Adipose tissue (tissue), 3 donors: ENCODE data around the gene KCMF1. TPM values are rescaled to one million over a fixed set of nuclear protein-coding genes. Genes with fewer than 3 reads are reported as not detected.
A peak's percentile ranks its signal among the peaks of the same experiment; 100 is the strongest.

ENCODE experiments used
- H3K27ac ChIP-seq: one replicate; pipeline ENCODE4 v1.5.1; 2013; ENCODE audit warnings: low read depth, low read length
- WGBS, 3 donors: extraction: QIAGEN DNeasy Blood & Tissue Kit; methylation state at CpG; one replicate each; pipeline ENCODE4 v1.1.7; 2013; 5-methylcytosine and 5-hydroxymethylcytosine counted together
- polyA plus RNA-seq, 3 donors: library from polyadenylated mRNA; stranded (reverse); fragments of 200-250 nt; gene quantifications; one replicate each; pipeline ENCODE4 v1.2.3, GENCODE V29; 2013
- donor health status: healthy with polysubstance abuse.
- donor health status: Bipolar disorder and iron deficiency.
- donor health status: healthy.

Gene KCMF1
- polyA plus RNA-seq, 3 donors: 27.6 to 69.2 (median 47.8) TPM

- WGBS, 3 donors: 0% methylated on average over 40 to 65 of the region's 65 CpGs
- peak overlapping the region; percentile 100 for H3K27ac ChIP-seq
These were observed 622 bp upstream of the KCMF1 start for GRCh38 chr2:84970210-84970867.

- 0 to 1% (median 0%) methylated on average over 59 to 99 of the region's 99 CpGs for WGBS, 3 donors
- peak overlapping the region; percentile 100 for H3K27ac ChIP-seq
These were observed 697 bp downstream of the KCMF1 start for GRCh38 chr2:84971510-84972206.

GRCh38 chr2:84972207-84972783 is 1.3 kb downstream of the KCMF1 start:
- 5 to 11% (median 9%) methylated on average over 11 of the region's 11 CpGs for WGBS, 3 donors

DNA sequence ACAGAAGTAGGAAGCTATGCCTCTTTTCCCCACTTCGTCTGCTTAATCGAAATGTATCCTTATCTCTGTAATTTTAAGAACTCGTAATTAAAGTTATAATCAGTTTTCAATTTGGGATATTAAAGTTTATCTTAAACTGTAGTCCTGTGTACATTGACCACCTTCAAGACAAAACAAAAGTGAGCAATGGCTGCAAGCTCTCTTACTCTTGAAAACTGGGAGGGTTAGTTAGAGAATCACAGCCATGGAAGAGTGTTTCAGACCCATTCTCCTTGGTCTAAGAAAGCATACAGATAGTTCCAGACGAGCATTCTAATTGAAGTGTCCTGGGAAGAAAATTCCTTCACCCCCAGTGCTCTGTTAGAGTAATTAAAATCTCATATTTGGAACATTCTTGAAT is 2.0 kb downstream of the KCMF1 start:
- WGBS, 3 donors: 9 to 23% (median 22%) methylated on average over 4 of the region's 4 CpGs

More at GRCh38 chr2:84972207-84972783, 1.3 kb downstream of the KCMF1 start:
- peak overlapping the region; percentile 100 for H3K27ac ChIP-seq

DNA sequence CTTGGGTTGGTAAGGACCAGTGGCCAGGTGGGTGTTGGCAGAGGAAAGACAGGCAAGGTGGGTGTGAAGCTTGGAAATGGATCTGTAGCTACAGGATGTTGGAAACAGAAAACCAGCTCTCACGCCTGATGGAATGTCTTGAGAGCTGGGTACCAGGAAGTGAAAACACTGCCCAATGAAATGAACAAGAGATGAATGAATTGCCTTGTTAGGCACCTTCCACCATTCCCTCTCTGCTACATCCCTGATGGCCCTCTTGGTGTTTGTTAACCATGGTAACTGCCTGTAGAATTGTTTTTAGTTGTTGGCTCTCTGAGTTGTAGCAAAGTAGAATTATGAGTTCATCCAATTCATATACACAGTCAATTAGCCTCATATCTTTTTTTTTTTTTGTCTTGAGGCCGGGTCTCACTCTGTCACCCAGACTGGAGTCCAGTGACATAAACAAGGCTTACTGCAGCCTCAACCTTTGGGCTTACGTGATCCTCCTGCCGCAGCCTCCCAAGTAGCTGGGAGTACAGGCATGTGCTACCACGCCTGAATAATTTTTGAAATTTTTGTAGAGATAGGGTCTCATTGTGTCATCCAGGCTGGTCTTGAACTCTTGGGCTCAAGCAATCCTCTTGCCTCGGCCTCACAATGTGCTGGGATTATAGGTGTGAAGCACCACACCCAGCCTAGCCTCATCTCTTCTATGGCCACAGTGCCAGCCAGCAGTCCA is 9.5 kb downstream of the KCMF1 start:
- no peak overlapping the region for H3K27ac ChIP-seq
- 92 to 93% (median 92%) methylated on average over 6 of the region's 6 CpGs for WGBS, 3 donors

More for the DNA sequence above, 2.0 kb downstream of the KCMF1 start:
- H3K27ac ChIP-seq: no peak overlapping the region

DNA sequence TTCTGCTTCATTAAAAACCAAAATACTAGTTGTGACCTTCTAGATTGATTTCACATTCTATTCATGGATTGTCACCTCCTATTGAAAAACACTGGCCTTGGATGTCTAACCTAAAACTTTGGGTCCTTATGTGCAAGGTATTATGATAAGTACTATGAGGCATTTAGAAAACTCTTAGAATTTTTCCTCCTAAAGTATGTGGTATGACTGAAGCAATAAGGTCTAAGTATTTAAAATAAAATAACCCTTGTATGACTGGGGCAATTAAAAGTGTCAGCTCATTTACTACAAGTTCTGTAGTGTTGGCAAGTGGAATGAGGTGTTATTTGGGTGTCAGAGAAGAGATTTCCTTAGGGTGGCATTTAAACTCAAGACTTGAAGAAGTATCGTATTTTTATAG is 15.1 kb downstream of the KCMF1 start:
- 90 to 98% (median 91%) methylated on average over 1 of the region's 1 CpG for WGBS, 3 donors
- no peak overlapping the region for H3K27ac ChIP-seq

- H3K27ac ChIP-seq: no peak overlapping the region
- 93 to 96% (median 94%) methylated on average over 2 of the region's 2 CpGs for WGBS, 3 donors
These were observed 18.5 kb downstream of the KCMF1 start for GRCh38 chr2:84989422-84989821.

GRCh38 chr2:84989927-84990326 is 19.0 kb downstream of the KCMF1 start:
- H3K27ac ChIP-seq: no peak overlapping the region
- 58 to 90% (median 90%) methylated on average over 1 of the region's 1 CpG for WGBS, 3 donors

DNA sequence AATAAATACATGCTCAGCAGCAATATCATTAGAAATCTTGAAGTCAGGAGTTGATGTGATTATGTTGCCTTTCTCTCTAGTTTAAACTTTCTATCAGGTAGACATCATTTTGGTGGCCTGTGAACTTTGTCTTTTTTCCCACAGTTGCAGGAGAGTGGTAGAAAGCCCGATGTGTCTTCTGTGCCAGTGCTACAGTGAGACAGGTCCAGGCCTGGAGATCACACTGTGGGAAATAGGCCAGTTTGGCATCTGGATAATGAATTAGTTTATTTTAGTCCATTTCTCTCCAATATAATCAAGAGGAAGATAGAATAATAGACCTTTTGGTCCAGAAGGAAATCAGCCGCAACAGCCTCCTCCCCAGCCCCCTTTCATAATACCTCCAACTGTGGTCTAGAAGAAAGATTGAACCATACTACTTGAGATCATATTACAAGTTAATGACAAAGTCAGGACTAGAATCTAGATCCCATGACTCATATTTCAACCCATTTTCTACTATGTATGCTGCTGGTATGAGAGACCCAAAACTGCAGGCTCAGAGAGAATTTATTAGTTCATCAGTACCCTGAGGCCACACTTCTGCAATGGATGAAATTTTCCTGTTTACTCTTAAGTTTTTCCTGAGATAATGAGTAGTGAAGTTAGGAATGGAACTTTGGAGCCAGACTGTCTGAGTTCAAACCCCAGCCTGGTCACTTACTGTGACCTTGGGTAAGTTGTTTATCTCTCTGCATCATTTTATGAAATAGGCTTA is 20.6 kb downstream of the KCMF1 start:
- H3K27ac ChIP-seq: no peak overlapping the region
- WGBS, 3 donors: 26 to 66% (median 62%) methylated on average over 2 of the region's 2 CpGs

GRCh38 chr2:84995826-84996225 is 24.9 kb downstream of the KCMF1 start:
- H3K27ac ChIP-seq: no peak overlapping the region

GRCh38 chr2:84996909-84997308 is 25.9 kb downstream of the KCMF1 start:
- 61 to 90% (median 86%) methylated on average over 2 of the region's 2 CpGs for WGBS, 3 donors

More at GRCh38 chr2:84995826-84996225, 24.9 kb downstream of the KCMF1 start:
- WGBS, 3 donors: 55 to 83% (median 75%) methylated on average over 2 of the region's 2 CpGs

DNA sequence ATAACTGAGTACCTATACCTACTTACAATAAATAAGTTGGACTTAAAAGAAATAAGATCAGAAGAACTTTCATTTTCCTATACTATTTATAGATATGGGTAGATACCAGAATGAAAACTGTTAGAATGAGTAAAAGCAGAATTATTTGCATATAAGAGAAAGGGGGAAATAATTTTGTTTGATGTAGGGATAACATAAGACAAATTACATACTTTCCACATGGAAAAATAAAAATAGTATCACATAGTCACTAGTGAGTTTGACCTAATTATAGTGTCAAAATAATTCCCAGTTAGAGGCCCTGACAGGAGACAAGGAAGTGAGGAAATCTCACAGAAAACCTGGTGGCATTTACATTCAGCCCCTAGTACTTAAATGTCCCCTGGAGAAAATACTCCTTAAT is 28.6 kb downstream of the KCMF1 start:
- H3K27ac ChIP-seq: no peak overlapping the region

More at GRCh38 chr2:84996909-84997308, 25.9 kb downstream of the KCMF1 start:
- no peak overlapping the region for H3K27ac ChIP-seq

- no peak overlapping the region for H3K27ac ChIP-seq
- 37 to 70% (median 61%) methylated on average over 2 of the region's 2 CpGs for WGBS, 3 donors
These were observed 30.6 kb downstream of the KCMF1 start for GRCh38 chr2:85001595-85001994.

DNA sequence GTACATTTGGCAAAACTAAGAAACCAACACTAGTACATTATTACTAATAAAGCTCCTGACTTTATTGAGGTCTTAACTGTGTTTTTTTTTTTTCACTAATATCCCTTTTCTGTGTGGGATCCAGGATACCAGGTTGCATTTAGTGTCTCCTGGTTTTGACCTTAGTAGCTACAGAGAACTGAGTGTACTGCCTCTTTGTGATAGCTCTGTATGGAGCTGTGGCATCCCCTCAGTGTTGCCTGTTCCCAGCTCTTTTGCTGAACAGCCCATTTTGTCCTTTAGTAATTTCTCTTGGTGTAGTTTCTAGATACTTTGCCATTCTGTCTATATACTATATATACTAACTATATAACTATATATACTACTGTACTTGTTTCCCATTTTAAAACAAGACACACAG is 31.6 kb downstream of the KCMF1 start:
- H3K27ac ChIP-seq: no peak overlapping the region

DNA sequence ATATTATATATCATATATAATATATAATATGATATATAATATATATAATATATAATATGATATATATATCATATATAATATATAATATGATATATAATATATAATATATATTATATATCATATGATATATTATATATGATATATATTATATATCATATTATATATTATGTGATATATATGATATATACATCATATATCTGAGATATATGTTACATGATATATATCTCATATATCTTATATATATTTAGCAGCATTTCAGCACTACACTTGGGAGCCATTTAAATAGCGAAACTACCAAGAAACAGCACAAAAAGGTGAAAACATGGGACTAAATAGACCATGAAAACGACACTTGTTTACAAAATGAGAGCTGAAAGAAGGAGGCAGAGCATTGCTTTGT is 37.3 kb downstream of the KCMF1 start:
- H3K27ac ChIP-seq: no peak overlapping the region
- 94 to 97% (median 94%) methylated on average over 2 of the region's 2 CpGs for WGBS, 3 donors

- no peak overlapping the region for H3K27ac ChIP-seq
- WGBS, 3 donors: 80 to 93% (median 81%) methylated on average over 3 of the region's 3 CpGs
These were observed 38.2 kb downstream of the KCMF1 start for GRCh38 chr2:85009019-85009618.

DNA sequence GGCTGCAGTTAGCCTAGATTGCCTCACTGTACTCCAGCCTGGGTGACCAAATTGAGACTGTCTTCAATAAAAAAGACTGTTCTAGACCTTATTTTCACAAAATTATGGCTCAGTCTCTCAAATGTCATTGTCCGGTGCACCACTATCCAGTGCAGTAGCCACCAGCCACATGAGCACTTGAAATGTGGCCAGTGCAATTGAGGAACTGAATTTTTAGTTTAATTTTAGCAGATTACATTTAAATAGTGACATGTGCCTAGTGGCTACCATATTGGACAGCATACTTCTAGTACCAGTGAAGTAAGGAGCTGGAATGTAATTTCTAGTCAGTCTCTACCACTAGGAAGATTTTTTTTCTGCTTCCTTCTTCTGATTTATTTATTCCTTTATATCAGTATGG is 39.4 kb downstream of the KCMF1 start:
- 85 to 97% (median 90%) methylated on average over 1 of the region's 1 CpG for WGBS, 3 donors
- no peak overlapping the region for H3K27ac ChIP-seq

- H3K27ac ChIP-seq: no peak overlapping the region
- 88 to 99% (median 99%) methylated on average over 3 of the region's 3 CpGs for WGBS, 3 donors
These were observed 40.1 kb downstream of the KCMF1 start for GRCh38 chr2:85011098-85011497.
